Stimulated activated CD8-positive, alpha-beta memory T cell treated with anti-CD3 and anti-CD28 coated beads, Interleukin-15, amount 100 ng/mL, for 48 hours (primary cell): ENCODE results near the gene NPC2.
"Not testable (repeated sequence)": the region's sequence is repeated elsewhere in the genome, so short reads cannot be mapped to it uniquely, and the experiment has no call there.

Experiments used
- DNase-seq, 2 donors: peaks; one replicate each; pipeline ENCODE4 v3.0.0-alpha.2; 2020; ENCODE audit warnings: low read depth in 2 of 2

Gene NPC2

DNA sequence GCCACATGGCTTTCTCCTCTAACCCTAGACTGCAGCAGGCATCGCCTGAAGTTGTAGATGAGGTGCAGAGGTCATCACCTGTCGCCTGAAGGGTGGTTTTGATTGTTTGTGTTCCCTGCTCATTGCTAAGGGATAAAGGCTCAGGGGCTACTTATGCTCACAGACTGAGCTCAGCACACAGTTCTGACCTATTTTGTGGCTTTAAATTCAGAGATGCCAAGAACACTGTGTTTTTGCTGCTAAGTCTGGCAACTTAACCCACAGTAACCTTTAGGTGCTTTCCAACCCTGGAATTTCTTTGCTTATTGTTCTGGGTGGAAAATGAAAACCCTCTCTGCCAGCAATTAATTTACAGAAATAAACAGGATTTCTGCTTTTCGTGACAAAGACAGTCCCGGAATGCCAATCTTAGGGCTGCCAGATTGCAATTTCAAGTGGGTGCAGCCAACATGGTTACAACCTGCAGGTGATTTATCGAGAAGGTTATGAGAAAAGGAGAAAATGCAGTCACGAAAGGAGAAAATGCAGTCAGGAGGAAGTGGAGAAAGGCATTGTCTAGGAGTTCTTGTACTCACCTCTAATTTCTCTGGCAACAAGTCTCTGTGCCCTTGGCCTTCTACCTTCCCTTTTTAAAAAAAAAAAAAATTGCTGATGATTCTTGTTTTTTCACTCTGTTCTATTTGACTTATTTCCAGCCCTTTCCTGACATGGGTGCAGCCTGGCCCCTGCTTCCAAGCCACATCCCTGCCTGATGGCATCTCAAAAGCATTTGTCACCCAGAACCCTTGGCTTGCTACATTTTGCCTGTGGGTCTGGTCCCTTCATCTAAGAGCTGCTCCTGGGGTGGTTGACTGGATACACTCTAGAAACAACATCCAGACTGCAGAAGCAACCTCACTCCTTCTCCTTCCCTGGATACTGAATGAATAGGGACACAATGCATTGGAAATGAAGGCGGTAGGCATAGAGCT, 23.3 kb downstream of the NPC2 start:
- no peak for DNase-seq

DNA sequence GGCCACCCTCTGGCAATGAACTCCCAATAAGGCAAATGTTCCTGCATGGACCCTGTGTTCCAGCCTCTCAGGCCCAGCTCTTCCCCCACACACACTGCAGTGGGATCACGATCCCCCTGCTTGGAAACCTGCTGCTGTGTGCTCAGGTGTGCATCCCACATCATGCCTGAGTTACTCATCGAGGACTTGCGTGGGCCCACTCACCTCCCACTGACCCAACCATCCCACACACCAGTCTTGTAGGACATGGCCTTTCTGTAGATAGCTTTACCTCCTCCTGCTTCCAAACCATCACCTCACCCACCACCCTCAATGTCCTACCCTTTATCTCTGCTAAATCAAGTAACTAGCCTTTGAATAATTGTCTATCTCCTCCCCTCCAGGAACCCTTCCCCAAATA, 24.6 kb downstream of the NPC2 start:
- no peak for DNase-seq

DNA sequence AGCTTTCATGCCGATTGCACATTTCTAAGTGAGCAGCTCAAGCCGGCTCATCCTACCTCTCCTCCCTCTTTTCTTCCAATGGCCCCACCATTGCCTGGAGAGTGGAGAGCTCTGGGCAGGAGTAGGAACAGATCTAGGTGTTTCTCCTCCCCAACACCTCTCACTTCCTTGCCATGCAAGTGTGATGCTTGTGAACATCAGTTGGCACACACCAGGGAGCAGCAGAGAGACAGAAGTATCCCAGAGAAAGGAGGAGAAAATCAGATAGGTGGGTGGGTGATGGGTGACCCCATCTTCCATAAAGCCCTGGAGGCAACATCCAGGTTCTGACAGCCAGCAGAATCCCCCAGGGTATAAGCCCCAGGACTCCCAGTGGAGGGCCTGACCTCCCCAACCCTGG, 27.8 kb downstream of the NPC2 start:
- DNase-seq, result no peak

DNA sequence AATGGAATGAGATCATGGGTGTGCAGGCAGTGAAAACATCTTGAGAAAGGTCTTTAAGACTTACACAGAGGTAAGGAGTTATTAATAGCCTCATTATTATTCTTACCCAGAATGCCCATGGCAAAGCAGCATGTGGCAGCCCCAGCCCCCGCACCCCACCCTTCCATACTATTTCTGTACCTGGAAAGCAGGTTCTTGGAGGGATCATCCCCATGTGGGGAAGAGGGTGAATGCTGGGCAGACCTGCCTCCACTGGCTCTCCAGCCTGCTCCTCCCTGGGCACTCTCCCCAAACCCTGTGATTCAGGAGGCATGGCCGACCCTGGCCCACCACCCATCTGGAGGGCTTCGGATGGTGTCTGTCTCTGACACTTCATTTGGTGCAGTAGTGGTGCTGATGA, 28.3 kb downstream of the NPC2 start:
- no peak for DNase-seq

DNA sequence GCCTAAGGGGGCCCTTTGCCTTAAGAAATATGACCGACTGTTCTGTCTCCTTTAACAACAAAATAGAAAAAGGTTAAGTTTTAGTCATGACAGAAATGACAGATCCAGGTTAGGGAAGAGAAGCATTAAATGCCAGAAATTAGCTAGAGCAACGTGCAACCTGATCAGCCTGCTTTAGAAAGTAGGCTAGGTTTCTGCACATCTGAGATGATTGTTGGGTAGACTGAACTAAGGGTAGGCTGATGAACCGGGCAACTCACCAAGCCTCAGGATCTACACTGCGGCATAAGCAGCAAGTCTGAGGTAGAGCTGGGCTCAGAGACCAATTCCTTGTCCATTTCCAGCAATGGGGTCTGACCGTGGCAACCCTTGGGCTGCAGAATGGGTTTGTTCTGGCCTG, 29.4 kb downstream of the NPC2 start:
- no peak for DNase-seq

DNA sequence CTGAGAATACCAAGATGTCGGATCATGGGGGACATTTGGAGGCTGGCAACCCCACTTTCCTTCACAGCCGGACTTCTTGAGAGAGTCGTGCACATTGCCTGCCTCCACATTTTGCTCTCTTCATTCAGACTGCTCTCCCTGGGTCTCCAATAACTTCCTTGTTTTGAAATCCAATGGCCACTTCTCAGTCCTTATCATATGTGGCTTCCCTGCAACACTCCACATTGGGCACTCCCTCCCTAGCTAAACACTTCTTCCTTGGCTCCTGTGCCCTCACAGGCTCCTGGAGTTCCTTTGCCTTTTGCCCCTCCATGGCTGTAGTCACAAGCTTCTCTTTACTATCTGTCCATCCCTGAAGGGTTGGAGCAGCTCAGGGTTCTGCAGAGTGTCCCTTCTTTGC, 30.1 kb downstream of the NPC2 start:
- no peak for DNase-seq

DNA sequence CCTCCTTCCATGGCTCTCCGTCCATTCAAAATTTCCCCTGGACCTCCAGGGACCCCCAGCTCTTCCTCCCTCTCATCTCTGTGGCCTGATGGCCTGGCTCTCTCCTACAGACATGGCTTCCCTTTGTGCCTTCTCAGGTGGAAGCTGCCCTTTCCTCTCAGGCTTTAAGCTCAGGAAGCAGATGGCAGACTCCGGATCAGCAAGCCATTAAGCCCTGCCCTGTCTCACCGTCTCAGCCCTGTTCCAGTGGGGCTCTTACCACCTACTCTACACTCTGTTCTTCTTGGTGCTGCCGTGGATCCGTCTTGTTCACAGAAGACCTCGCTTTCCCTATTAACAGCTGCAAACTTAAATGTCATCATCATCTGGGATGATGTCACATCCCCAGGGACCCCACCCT, 33.1 kb downstream of the NPC2 start:
- DNase-seq, result no peak

DNA sequence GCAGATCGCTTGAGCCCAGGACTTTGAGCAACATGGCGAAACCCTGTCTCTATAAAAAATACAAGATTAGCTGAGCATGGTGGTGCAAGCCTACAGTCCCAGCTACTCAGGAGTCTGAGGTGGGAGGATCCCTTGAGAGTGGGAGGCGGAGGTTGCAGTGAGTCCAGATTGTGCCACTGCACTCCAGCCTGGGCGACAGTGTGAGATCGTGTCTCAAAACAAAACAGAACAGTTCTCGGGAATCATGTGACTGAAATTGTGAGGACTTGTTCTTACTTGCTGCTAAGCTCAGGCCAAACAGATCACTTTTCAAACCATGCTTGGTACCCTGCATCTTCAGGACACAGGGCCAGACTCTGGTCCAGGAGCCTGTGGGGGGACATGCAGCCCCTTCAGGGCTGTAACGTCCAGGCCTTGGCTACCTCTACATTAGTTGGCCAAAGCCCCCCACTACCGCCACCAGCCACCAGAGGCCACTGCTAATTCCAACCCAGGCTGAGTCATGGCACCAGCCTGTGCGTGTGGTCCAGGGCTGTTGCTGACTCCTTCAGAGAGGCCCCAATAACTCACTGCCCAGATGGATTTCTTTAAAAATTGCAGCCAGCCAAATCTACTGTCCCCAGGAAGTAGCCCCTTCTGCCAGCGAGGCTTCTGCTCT, 33.7 kb downstream of the NPC2 start:
- DNase-seq, result peak; percentile 1 to 5

DNA sequence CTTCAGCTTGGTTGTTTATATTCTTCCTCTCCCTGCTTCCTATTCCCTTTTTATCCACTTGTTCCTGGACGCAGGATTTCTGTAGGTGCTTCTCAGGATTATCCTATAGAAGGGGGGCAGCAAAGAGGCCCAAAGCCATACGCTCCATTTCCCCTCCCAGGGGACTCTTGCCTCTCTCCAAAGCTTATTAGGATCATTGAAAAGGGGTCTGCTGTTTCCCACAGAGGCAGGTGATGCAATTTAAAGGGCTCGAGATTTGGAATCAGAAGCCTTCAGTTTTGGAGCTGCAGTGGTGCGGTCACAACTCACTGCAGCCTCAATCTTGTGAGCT, 35.6 kb downstream of the NPC2 start:
- DNase-seq, result no peak

DNA sequence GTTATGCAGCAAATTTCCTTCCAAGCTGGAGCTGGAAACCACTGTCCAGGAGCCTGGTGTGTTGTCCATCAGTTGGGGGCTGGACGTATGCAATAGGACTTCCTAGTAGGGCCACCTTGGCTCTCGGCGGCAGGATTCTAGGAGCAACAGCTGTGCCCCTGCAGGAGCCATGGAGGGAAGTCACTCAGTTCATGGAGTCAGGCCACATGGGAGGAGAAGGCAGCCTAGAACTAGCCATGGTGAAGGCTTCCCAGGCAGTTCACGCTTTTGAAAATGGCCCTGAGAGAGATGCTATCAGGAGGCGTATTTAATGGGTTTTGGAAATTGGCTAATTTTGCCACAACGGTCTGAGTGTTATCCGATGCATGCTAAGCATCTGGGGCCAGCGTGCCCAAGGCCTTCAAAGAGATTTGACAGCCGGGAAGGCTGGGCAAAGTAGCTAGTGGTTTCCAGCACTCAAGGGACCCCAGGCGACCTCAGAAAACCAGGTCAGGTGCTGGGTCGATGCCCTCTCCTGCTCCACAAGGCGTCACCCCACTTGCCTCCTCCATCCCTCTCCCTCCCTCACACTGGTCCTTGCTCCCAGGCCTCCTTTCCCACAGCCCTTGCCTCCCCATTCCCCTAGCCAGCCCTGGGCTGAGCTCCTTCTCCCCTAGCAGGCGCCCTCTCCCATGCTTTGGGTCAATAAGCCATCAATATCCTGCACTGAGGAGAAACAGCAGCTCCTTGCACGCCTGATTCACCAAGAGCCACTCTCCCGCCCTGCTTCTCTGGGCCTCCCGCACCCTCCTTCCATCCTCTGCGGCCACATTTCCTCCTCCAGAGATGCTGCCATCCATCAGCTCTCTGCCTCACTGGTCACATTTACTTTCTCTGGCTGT, 36.2 kb downstream of the NPC2 start:
- no peak for DNase-seq

DNA sequence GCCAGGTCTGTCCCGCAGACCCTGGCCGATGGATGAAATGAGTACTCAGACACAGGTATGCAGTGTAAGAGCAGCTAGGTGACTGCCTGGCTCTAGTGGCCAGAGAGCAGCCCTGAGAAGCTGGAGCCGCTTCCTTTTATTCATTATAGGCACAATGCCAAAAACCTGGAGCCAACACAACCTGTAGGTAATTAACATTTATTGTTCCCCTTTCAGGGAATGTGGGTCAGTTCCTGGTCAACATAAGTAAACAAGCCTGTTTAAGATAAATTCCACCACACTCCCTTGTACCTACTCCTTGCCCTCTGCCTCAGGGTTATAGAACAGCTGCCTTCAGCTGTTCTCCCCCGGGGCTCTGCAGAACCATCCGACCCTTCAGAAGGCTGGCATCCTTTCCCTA, 38.7 kb downstream of the NPC2 start:
- DNase-seq, result not testable (repeated sequence)

DNA sequence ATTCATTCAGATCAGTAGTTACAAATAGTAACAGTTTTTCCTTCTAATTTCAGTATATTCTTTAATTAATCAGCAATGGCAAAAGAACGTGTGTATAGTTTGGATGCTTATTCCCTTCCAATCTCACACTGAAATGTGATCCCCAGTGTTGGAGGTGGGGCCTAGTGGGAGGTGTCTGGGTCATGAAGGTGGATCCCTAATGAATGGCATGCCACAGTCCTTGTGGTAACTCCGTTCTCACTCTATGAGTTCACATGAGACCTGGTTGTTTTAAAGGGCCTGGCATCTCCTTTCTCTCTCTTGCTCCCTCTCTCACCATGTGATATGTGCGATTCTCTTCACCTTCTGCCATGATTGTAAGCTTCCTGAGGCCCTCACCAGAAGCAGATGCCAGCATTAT, 48.2 kb downstream of the NPC2 start:
- DNase-seq, result no peak

DNA sequence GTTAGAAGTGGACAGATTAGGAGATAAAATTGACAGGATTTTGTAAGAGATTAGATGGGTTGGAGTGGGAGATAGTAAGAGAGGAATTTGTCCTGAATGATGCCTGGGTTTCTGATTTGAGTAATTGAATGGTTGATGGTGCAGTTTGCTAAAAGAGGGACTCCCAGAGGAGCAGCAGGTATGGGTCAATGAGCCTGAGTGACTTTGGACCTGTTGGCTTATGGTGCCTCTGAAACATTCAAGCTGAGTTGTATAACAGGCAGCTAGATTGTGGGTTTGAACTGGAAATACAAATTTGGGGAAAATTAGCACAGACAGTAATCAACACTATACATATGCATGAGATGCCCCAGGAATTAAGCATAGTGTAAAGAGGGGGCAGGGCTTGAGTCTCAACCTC, 50.3 kb downstream of the NPC2 start:
- DNase-seq, result no peak

DNA sequence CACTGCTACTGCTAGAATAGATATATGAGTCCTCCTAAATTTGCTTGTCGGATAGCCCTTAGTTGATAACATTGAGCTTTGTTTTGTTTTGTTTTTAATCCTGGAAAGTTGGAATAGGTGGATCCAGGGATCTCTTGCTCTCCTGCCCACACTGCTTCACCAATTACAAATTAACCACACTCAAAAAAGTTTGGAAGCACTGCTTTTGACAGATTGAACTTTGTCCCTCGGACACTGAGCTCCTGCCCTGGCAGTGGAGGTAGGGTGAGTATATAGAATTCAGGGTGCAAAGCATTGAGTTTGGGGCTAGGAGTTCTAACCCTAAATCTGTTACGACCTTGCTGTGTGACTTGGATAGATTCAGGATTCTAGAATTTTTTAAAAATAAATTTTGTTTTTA, 52.0 kb downstream of the NPC2 start:
- no peak for DNase-seq

DNA sequence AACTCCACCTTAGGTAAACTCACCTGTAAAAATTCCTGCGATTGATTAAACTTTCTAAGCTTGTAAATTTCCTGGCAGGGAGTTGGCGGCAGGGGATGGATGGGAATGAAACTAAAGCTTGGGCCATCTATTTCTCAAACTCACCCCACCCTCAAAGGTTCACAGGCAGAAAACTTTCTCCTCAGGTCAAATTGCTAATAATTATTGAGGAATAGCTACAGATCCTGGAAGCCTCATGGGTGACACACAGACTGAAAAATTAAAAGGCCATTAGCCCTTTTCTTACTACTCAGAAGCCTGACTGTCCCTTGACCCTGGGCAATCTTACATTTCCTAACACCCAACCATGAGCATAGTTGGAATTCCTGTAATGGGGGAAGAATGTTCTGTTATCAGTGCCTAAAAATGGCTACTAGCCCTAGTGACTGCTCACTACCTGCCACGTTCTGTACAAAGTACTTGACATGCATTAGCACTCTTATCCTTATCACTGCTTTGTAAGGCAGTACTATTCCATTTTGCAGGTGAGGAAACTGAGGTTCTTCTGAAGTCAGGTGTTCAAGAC, 54.7 kb downstream of the NPC2 start:
- DNase-seq, result no peak

DNA sequence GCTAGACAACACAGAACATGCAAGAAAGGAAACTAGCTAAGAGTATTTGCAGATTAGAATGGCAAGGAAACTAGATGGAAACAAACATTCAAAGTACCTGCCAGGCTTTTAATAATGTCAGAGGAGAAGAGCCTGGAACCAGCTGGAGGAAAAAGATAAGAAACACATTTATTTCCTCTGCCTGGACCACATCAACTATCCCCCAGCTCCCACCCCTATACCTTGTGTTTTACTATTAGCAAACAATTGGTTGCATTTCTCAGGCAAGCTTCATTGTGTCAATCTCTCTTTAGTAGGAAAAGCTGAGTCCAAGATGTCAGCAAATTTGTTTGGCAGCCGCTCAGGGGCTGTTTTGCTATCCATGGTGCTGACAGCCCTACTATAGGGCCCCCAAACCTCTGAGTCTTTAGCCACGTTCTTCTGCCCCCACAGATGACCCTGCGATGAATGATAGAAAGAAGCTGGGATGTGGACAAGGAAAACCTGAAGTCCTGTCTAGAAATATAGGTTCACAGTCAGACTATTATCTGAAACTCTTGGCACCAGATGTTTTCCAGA, 55.5 kb downstream of the NPC2 start:
- DNase-seq, result no peak

DNA sequence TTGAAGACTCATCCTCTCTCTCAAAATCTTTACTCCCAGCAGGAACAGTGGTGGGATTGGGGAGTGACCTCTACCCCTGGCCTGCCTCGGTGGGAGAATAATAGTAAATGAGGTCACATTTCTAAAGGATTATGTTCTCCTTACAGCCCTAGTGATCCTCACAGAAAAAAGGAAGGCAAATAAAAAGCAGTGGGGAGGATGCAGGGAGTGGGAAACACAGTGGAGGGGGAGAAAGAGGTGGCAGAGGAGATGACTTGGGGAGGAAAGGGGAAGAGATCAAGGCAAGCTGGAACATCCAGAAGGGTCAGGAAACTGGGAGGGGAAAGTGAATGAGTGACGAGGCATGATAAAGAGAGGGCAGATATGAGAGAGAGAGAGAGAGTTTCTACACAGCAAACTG, 58.8 kb downstream of the NPC2 start:
- no peak for DNase-seq

DNA sequence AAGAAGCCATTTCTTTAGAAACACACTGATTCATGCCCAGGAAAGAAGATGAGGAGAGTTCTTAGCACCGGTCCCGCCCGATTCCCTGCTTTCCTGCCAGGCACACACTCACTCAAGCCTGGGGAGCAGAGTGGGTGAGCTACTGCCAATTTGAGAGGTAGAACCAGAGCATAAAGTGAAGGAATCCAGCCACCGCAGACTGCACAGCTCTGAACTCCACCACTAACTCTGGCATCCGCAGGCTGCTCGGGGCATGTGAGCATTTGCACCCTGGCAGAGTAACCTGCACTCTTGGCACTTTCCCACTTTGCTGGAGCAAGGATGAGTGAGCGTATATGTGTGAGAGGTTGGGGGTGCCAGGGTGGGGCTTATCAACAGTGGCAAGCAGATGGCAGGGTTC, 63.1 kb downstream of the NPC2 start:
- no peak for DNase-seq
